GM12878 (cell line): Measurements from ENCODE around the gene AMY2B.

ENCODE experiments used
- ATF2 ChIP-seq: IDR thresholded peaks from 2 replicates; pipeline ENCODE4 v1.6.1; 2012; ENCODE audit warnings: low read length, inconsistent platforms
- CTCF ChIP-seq, 3 experiments: IDR thresholded peaks in 2 of 3; conservative IDR thresholded peaks in 1 of 3; 2 replicates each; pipeline ENCODE4 v1.5.1; 2011; ENCODE audit warnings: low read depth in 3 of 3, low read length in 3 of 3, mild to moderate bottlenecking in 3 of 3, control low read depth in 2 of 3, moderate library complexity in 2 of 3, inconsistent platforms in 1 of 3, mixed read lengths in 1 of 3; ENCODE audit not compliant: control insufficient read depth in 2 of 3, insufficient read depth in 1 of 3; ENCODE audit errors: extremely low read depth in 1 of 3
- E2F8 ChIP-seq: fragments of 450-650 bp; IDR thresholded peaks from 2 replicates; pipeline ENCODE4 v1.6.1; 2018; ENCODE audit warnings: mild to moderate bottlenecking, low read depth, moderate library complexity; ENCODE audit not compliant: partially characterized antibody
- KDM1A ChIP-seq: fragments of 200-600 bp; sonication (generic); IDR thresholded peaks from 2 replicates; pipeline ENCODE4 v1.6.1; 2016; ENCODE audit warnings: borderline replicate concordance
- LARP7 ChIP-seq: fragments of 450-650 bp; IDR thresholded peaks from 2 replicates; pipeline ENCODE4 v1.6.1; 2017; ENCODE audit warnings: mild to moderate bottlenecking
- MAX ChIP-seq: IDR thresholded peaks from 2 replicates; pipeline ENCODE4 v1.6.1; 2012; ENCODE audit warnings: low read depth, low read length, improper control_type of control experiment
- MXI1 ChIP-seq: fragments of 150-350 bp; IDR thresholded peaks from 2 replicates; pipeline ENCODE4 v1.6.1; 2011; ENCODE audit warnings: low read depth, mild to moderate bottlenecking, inconsistent platforms, low read length, improper control_type of control experiment
- NFIC ChIP-seq: IDR thresholded peaks from 2 replicates; pipeline ENCODE4 v1.6.1; 2012; ENCODE audit warnings: low read depth, mild to moderate bottlenecking, inconsistent platforms, low read length, moderate library complexity
- POLR2A ChIP-seq: IDR thresholded peaks from 2 replicates; pipeline ENCODE4 v1.6.1; 2011; ENCODE audit warnings: low read depth, mild to moderate bottlenecking, low read length
- POLR2AphosphoS5 ChIP-seq: IDR thresholded peaks from 2 replicates; pipeline ENCODE4 v1.6.1; 2011; ENCODE audit warnings: mild to moderate bottlenecking, low read length, inconsistent platforms
- YY1 ChIP-seq: IDR thresholded peaks from 2 replicates; pipeline ENCODE4 v1.6.1; 2011; ENCODE audit warnings: low read depth, mild to moderate bottlenecking, low read length
- ZNF217 ChIP-seq: fragments of 450-650 bp; IDR thresholded peaks from 2 replicates; pipeline ENCODE4 v1.6.1; 2017; ENCODE audit warnings: antibody characterized with exemption, mild to moderate bottlenecking

- TF ChIP-seq E2F8 = no peak
- TF ChIP-seq KDM1A = no peak
- TF ChIP-seq ZNF217 = no peak
- TF ChIP-seq MAX = no peak
- no peak for TF ChIP-seq MXI1
- no peak for TF ChIP-seq POLR2A
- no peak for TF ChIP-seq YY1
- TF ChIP-seq POLR2AphosphoS5 = no peak
- TF ChIP-seq ATF2 = no peak
- TF ChIP-seq CTCF (IDR thresholded peaks at IDR 0.05 in 2 of 3, conservative IDR thresholded peaks at IDR 0.05 in 1 of 3; ENCODE audit: control insufficient read depth in 2 of 3, extremely low read depth in 1 of 3, insufficient read depth in 1 of 3, low read depth in 3 of 3, low read length in 3 of 3) = no peak
- no peak for TF ChIP-seq LARP7
- TF ChIP-seq NFIC = no peak
Observed at GRCh38 chr1:103538226-103538625, 33.2 kb upstream of the AMY2B start.
